Body of pancreas (tissue), 4 donors: Measurements from ENCODE around the gene DAGLB.

ENCODE experiments used
- CTCF ChIP-seq, 7 experiments: fragments of 450-650 bp in 4 of 7; fragments of 200-600 bp in 3 of 7; sonication (generic) in 3 of 7; IDR thresholded peaks; one replicate each; pipeline ENCODE4 v1.5.1; 2016 to 2019; ENCODE audit warnings: antibody characterized with exemption in 7 of 7
- POLR2A ChIP-seq, 3 donors: fragments of 450-650 bp; IDR thresholded peaks; one replicate each; pipeline ENCODE4 v1.6.1; 2016; ENCODE audit warnings: antibody characterized with exemption in 3 of 3, mild to moderate bottlenecking in 2 of 3

- TF ChIP-seq CTCF (IDR thresholded peaks at IDR 0.05), result no peak
- no peak for TF ChIP-seq POLR2A (IDR thresholded peaks at IDR 0.05)
Observed at GRCh38 chr7:6360841-6361240, 86.9 kb downstream of the DAGLB start.
